ENCODE data around the gene TRMO. TPM values are rescaled to one million over a fixed set of nuclear protein-coding genes. Genes with fewer than 3 reads are reported as not detected.

The TRMO gene
- total RNA-seq, 3 donors from 2014 or later, result 29.8 to 46.8 (median 35.4) TPM

GRCh38 chr9:97868859-97869258 lies 53.4 kb downstream of the TRMO start:
- Histone ChIP-seq H3K4me3 (no peak overlapping the region), H3K36me3 (no peaks in the 10 kb centered on the region), H3K27ac (no peak overlapping the region), H3K9me3 (peaks cover 6 to 16% of the 10 kb centered on the region in 2 donors), H3K4me1 (no peaks in the 10 kb centered on the region), H3K27me3 (no peaks in the 10 kb centered on the region)
- TF ChIP-seq POLR2A (IDR thresholded peaks at IDR 0.05), result no peak
- TF ChIP-seq CTCF (IDR thresholded peaks at IDR 0.05), result no peak
- no peak for TF ChIP-seq POLR2AphosphoS5 (IDR thresholded peaks at IDR 0.05)
- intact Hi-C loops (cut with DNase I; ENCODE audit: low total_unique reads), result no loop called here
- DNase-seq (ENCODE audit: low spot score in 2 of 2), result no peak

DNA sequence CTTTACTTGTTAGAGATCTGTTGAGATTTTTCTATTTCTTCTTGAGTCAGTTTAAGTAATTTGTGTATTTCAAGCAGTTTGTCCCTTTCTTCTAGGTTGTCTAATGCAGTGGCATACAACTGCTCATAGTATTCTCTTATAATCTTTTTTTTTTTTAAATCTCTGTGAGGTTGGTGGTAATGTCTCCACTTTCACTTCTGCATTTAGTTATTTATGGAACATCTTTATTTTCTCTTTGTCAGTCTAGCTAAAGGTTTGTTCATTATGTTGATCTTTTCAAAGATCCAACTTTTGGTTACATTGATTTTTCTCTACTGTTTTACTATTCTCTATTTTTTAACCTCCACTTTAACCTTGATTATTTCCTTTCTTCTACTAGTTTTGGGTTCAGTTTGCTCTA lies 55.5 kb downstream of the TRMO start:
- intact Hi-C loops (cut with DNase I; ENCODE audit: low total_unique reads), result no loop called here
- TF ChIP-seq POLR2AphosphoS5 (IDR thresholded peaks at IDR 0.05), result no peak

GRCh38 chr9:97866300-97866699 lies 56.0 kb downstream of the TRMO start:
- no peaks in the 10 kb centered on the region for H3K4me1 ChIP-seq
- TF ChIP-seq POLR2AphosphoS5 (IDR thresholded peaks at IDR 0.05), result no peak
- TF ChIP-seq POLR2A (IDR thresholded peaks at IDR 0.05), result no peak
- TF ChIP-seq CTCF (IDR thresholded peaks at IDR 0.05), result no peak
- H3K27me3 ChIP-seq, result peaks cover 0 to 5% of the 10 kb centered on the region in 2 donors
- intact Hi-C loops (cut with DNase I; ENCODE audit: low total_unique reads), result no loop called here
- DNase-seq (ENCODE audit: low spot score in 2 of 2), result no peak
- no peak overlapping the region for H3K27ac ChIP-seq
- no peak overlapping the region for H3K4me3 ChIP-seq
- no peaks in the 10 kb centered on the region for H3K36me3 ChIP-seq
- H3K9me3 ChIP-seq, result peaks cover 6 to 16% of the 10 kb centered on the region in 2 donors

More for the DNA sequence above, 55.5 kb downstream of the TRMO start:
- Histone ChIP-seq H3K36me3 (no peaks in the 10 kb centered on the region), H3K9me3 (peaks cover 6 to 16% of the 10 kb centered on the region in 2 donors), H3K27me3 (peaks cover 0 to 5% of the 10 kb centered on the region in 2 donors), H3K27ac (no peak overlapping the region), H3K4me1 (no peaks in the 10 kb centered on the region), H3K4me3 (no peak overlapping the region)
- DNase-seq (ENCODE audit: low spot score in 2 of 2), result no peak

GRCh38 chr9:97864396-97864795 lies 57.9 kb downstream of the TRMO start:
- intact Hi-C loops (cut with DNase I; ENCODE audit: low total_unique reads), result no loop called here
- no peak for TF ChIP-seq CTCF (IDR thresholded peaks at IDR 0.05)
- no peak for TF ChIP-seq POLR2AphosphoS5 (IDR thresholded peaks at IDR 0.05)
- no peak for TF ChIP-seq POLR2A (IDR thresholded peaks at IDR 0.05)
- no peak overlapping the region for H3K27ac ChIP-seq
- peaks cover 0 to 23% of the 10 kb centered on the region in 2 donors for H3K27me3 ChIP-seq
- no peaks in the 10 kb centered on the region for H3K36me3 ChIP-seq
- no peak for DNase-seq (ENCODE audit: low spot score in 2 of 2)
- H3K4me3 ChIP-seq, result no peak overlapping the region
- H3K4me1 ChIP-seq, result no peaks in the 10 kb centered on the region
- H3K9me3 ChIP-seq, result peaks cover 6 to 16% of the 10 kb centered on the region in 2 donors

GRCh38 chr9:97863314-97863713 lies 59.0 kb downstream of the TRMO start:
- Histone ChIP-seq H3K27me3 (peaks cover 0 to 33% of the 10 kb centered on the region in 2 donors), H3K4me1 (no peaks in the 10 kb centered on the region), H3K9me3 (peaks cover 6 to 16% of the 10 kb centered on the region in 2 donors), H3K36me3 (no peaks in the 10 kb centered on the region), H3K4me3 (no peak overlapping the region), H3K27ac (no peak overlapping the region)
- TF ChIP-seq POLR2A (IDR thresholded peaks at IDR 0.05), result no peak
- no peak for TF ChIP-seq POLR2AphosphoS5 (IDR thresholded peaks at IDR 0.05)
- no peak for TF ChIP-seq CTCF (IDR thresholded peaks at IDR 0.05)
- intact Hi-C loops (cut with DNase I; ENCODE audit: low total_unique reads), result no loop called here
- no peak for DNase-seq (ENCODE audit: low spot score in 2 of 2)

GRCh38 chr9:97861148-97861475 lies 61.2 kb downstream of the TRMO start:
- Histone ChIP-seq H3K4me1 (no peaks in the 10 kb centered on the region), H3K4me3 (no peak overlapping the region), H3K27ac (no peak overlapping the region), H3K9me3 (peaks cover under 1 to 8% of the 10 kb centered on the region in 2 donors), H3K27me3 (peaks cover 0 to 55% of the 10 kb centered on the region in 2 donors), H3K36me3 (no peaks in the 10 kb centered on the region)
- no peak for DNase-seq (ENCODE audit: low spot score in 2 of 2)
- no peak for TF ChIP-seq POLR2AphosphoS5 (IDR thresholded peaks at IDR 0.05)
- no peak for TF ChIP-seq CTCF (IDR thresholded peaks at IDR 0.05)
- no peak for TF ChIP-seq POLR2A (IDR thresholded peaks at IDR 0.05)
- intact Hi-C loops (cut with DNase I; ENCODE audit: low total_unique reads), result no loop called here

All from breast epithelium (tissue), 4 donors.